Panc1 (cell line): Measurements from ENCODE around the gene TBC1D26. TPM values are rescaled to one million over a fixed set of nuclear protein-coding genes. Genes with fewer than 3 reads are reported as not detected.
"Not testable (repeated sequence)": the region's sequence is repeated elsewhere in the genome, so short reads cannot be mapped to it uniquely, and the experiment has no call there.

Experiments
- ATAC-seq: fragments of 200-7000 bp; cut with Tn5 transposase; 2 replicates; pipeline ENCODE4 v1.9.1; 2020; ENCODE audit warnings: mild to moderate bottlenecking, moderate library complexity
- BruUV-seq: library from RNA; stranded (reverse); fragments of 400-500 nt; replicated peaks from 2 replicates; lab custom pipeline; 2021; lab: Mats Ljungman, UMichigan
- CTCF ChIA-PET: fragments of 300-600 bp; sonication (Branson Sonifier 250); formaldehyde crosslinking; loops from one replicate; lab custom pipeline; 2022; ENCODE audit warnings: antibody characterized with exemption; lab: Charles Lee
- POLR2A ChIA-PET: fragments of 300-600 bp; sonication (Branson Sonifier 250); formaldehyde crosslinking; loops from one replicate; lab custom pipeline; 2022; ENCODE audit warnings: antibody characterized with exemption; lab: Charles Lee
- DNase-seq: peaks from one replicate; pipeline ENCODE4 v3.0.0-alpha.2; 2010; ENCODE audit warnings: low read depth, low spot score
- H3K27ac ChIP-seq: 2 replicates; pipeline ENCODE4 v1.5.1; 2011; ENCODE audit warnings: mild to moderate bottlenecking, low read length, inconsistent platforms
- H3K27me3 ChIP-seq: fragments of 200-500 bp; sonication (Bioruptor generic); 2 replicates; pipeline ENCODE4 v1.6.0; 2014; ENCODE audit warnings: low read length, inconsistent platforms; ENCODE audit not compliant: control insufficient read depth, insufficient read depth
- H3K36me3 ChIP-seq: fragments of 200-500 bp; sonication (Bioruptor generic); 2 replicates; pipeline ENCODE4 v1.5.1; 2014; ENCODE audit warnings: inconsistent platforms, mild to moderate bottlenecking, low read length, moderate library complexity; ENCODE audit not compliant: control insufficient read depth, insufficient read depth
- H3K4me1 ChIP-seq: 2 replicates; pipeline ENCODE4 v1.5.1; 2011; ENCODE audit warnings: inconsistent platforms, mild to moderate bottlenecking, low read length, moderate library complexity; ENCODE audit not compliant: control insufficient read depth, insufficient read depth
- H3K4me3 ChIP-seq, 2 experiments: 2 replicates each; pipeline ENCODE4 v1.5.1; 2011 to 2012; ENCODE audit warnings: low read depth in 2 of 2, low read length in 2 of 2, mild to moderate bottlenecking in 2 of 2, inconsistent platforms in 1 of 2, moderate library complexity in 1 of 2
- H3K9me3 ChIP-seq: fragments of 200-500 bp; sonication (Bioruptor generic); 2 replicates; pipeline ENCODE4 v1.5.1; 2014; ENCODE audit warnings: low read depth, mild to moderate bottlenecking, inconsistent platforms, low read length, moderate library complexity; ENCODE audit not compliant: control insufficient read depth, insufficient read depth
- in situ Hi-C: cut with HindIII; loops from 2 replicates; pipeline ENCODE4 v1.10.0; 2016; ENCODE audit warnings: low sequenced_read_pairs, low pct_unique_long_range_greater_than_20kb
- intact Hi-C: fragments of 100-400 bp; cut with micrococcal nuclease; formaldehyde crosslinking; loops from one replicate; pipeline ENCODE4 v1.10.0; 2022; ENCODE audit not compliant: unreplicated experiment
- total RNA-seq: library from RNA; stranded (reverse); gene quantifications from one replicate; pipeline ENCODE4 v1.2.1, GENCODE V29; 2021; ENCODE audit not compliant: unreplicated experiment

Gene TBC1D26
- total RNA-seq, 1 experiment from 2014 or later: 0.05 TPM

GRCh38 chr17:15704239-15704638 lies 27.8 kb upstream of the TBC1D26 start:
- BruUV-seq, H3K27me3 ChIP-seq, intact Hi-C loops, in situ Hi-C loops, CTCF ChIA-PET, DNase-seq, POLR2A ChIA-PET, H3K27ac ChIP-seq, H3K4me1 ChIP-seq, H3K4me3 ChIP-seq, ATAC-seq: not testable (repeated sequence)
- peaks cover 16% of the 10 kb centered on the region for H3K36me3 ChIP-seq
- H3K9me3 ChIP-seq: peaks cover 35% of the 10 kb centered on the region

- H3K4me1 ChIP-seq, H3K4me3 ChIP-seq, DNase-seq, intact Hi-C loops, H3K27me3 ChIP-seq, POLR2A ChIA-PET, in situ Hi-C loops, BruUV-seq, CTCF ChIA-PET, ATAC-seq, H3K27ac ChIP-seq: not testable (repeated sequence)
- H3K36me3 ChIP-seq: peaks cover 16% of the 10 kb centered on the region
- peaks cover 35% of the 10 kb centered on the region for H3K9me3 ChIP-seq
Observed at GRCh38 chr17:15704813-15705212, 27.3 kb upstream of the TBC1D26 start.

GRCh38 chr17:15708879-15709278 lies 23.2 kb upstream of the TBC1D26 start:
- intact Hi-C loops, POLR2A ChIA-PET: not testable (repeated sequence)
- peaks cover 37% of the 10 kb centered on the region for H3K9me3 ChIP-seq

GRCh38 chr17:15716601-15717563 lies 15.2 kb upstream of the TBC1D26 start:
- POLR2A ChIA-PET, BruUV-seq, H3K4me3 ChIP-seq, ATAC-seq, H3K27me3 ChIP-seq, H3K36me3 ChIP-seq, DNase-seq, intact Hi-C loops, CTCF ChIA-PET, H3K27ac ChIP-seq, H3K4me1 ChIP-seq, in situ Hi-C loops: not testable (repeated sequence)
- peaks cover 15% of the 10 kb centered on the region; the same call in 1 of the 2 replicates for H3K9me3 ChIP-seq

More at GRCh38 chr17:15708879-15709278, 23.2 kb upstream of the TBC1D26 start:
- ATAC-seq, H3K27ac ChIP-seq, CTCF ChIA-PET, H3K4me3 ChIP-seq, H3K4me1 ChIP-seq, BruUV-seq, H3K27me3 ChIP-seq, DNase-seq, in situ Hi-C loops: not testable (repeated sequence)
- peaks cover 16% of the 10 kb centered on the region for H3K36me3 ChIP-seq

- H3K27me3 ChIP-seq, DNase-seq, H3K9me3 ChIP-seq, H3K36me3 ChIP-seq, intact Hi-C loops, in situ Hi-C loops, H3K4me1 ChIP-seq, BruUV-seq, POLR2A ChIA-PET, H3K27ac ChIP-seq, CTCF ChIA-PET, H3K4me3 ChIP-seq: not testable (repeated sequence)
- ATAC-seq: 0 out of 2 replicates have a peak, but pooled peaks have one; percentile 17
Observed at GRCh38 chr17:15730535-15730934, 1.5 kb upstream of the TBC1D26 start.

GRCh38 chr17:15733174-15733789 lies 1.2 kb downstream of the TBC1D26 start:
- in situ Hi-C loops: not testable (repeated sequence)

GRCh38 chr17:15736578-15736977 lies 4.5 kb downstream of the TBC1D26 start:
- DNase-seq, H3K27me3 ChIP-seq, in situ Hi-C loops, ATAC-seq, H3K36me3 ChIP-seq, H3K4me1 ChIP-seq, intact Hi-C loops, BruUV-seq, H3K27ac ChIP-seq, CTCF ChIA-PET, H3K4me3 ChIP-seq, POLR2A ChIA-PET, H3K9me3 ChIP-seq: not testable (repeated sequence)

More at GRCh38 chr17:15733174-15733789, 1.2 kb downstream of the TBC1D26 start:
- H3K9me3 ChIP-seq, POLR2A ChIA-PET, intact Hi-C loops, CTCF ChIA-PET, H3K4me1 ChIP-seq, H3K4me3 ChIP-seq, H3K27me3 ChIP-seq, ATAC-seq, H3K27ac ChIP-seq, DNase-seq, BruUV-seq, H3K36me3 ChIP-seq: not testable (repeated sequence)
